ENCODE measurements around the gene SMYD3.

DNA sequence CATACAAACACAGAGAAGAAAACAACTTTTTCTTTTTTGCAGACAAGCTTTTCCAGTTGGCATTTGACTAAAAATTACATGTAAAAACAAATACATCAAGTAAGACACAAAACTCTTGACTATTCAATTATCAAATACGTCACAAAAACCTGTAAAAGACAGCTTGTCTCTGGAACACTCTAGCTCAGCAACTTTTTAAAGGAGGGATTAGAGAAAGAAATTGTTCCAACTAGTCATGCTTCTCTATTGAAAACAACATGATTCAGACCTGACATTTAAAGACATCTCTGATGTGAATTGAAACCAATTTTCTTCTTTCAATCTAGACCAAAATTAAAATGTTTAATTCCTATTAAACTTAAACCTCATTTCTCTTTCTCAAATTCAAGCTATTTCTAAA lies 30.3 kb downstream of the SMYD3 start:
- TF ChIP-seq, protein P1, sequence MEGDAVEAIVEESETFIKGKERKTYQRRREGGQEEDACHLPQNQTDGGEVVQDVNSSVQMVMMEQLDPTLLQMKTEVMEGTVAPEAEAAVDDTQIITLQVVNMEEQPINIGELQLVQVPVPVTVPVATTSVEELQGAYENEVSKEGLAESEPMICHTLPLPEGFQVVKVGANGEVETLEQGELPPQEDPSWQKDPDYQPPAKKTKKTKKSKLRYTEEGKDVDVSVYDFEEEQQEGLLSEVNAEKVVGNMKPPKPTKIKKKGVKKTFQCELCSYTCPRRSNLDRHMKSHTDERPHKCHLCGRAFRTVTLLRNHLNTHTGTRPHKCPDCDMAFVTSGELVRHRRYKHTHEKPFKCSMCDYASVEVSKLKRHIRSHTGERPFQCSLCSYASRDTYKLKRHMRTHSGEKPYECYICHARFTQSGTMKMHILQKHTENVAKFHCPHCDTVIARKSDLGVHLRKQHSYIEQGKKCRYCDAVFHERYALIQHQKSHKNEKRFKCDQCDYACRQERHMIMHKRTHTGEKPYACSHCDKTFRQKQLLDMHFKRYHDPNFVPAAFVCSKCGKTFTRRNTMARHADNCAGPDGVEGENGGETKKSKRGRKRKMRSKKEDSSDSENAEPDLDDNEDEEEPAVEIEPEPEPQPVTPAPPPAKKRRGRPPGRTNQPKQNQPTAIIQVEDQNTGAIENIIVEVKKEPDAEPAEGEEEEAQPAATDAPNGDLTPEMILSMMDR (IDR thresholded peaks at IDR 0.05; ENCODE audit: low read depth, low read length, poor library complexity, severe bottlenecking), result no peak
- no peak for TF ChIP-seq EZH2phosphoT487 (IDR thresholded peaks at IDR 0.05; ENCODE audit: borderline replicate concordance, low read length)

All from DOHH2 (cell line).